ENCODE measurements around the gene MPZL2.
"Not testable (repeated sequence)": the region's sequence is repeated elsewhere in the genome, so short reads cannot be mapped to it uniquely, and the experiment has no call there.

Gene MPZL2

GRCh38 chr11:118263695-118264568 lies at the start of gene MPZL2:
Gene MPZL2 (minus strand): TSS chr11:118264297. CDS start chr11:118264153, 144 bp downstream.
- DNase-seq (ENCODE audit: low read depth): no peak
- no peak within 1 kb of the TSS for H3K4me3 ChIP-seq (ENCODE audit: low read depth, low read length)

GRCh38 chr11:118313242-118313641 lies 49.1 kb upstream of the MPZL2 start:
- no peak for DNase-seq (ENCODE audit: low read depth)
- H3K4me3 ChIP-seq (ENCODE audit: low read depth, low read length): no peak overlapping the region

- no peak overlapping the region for H3K4me3 ChIP-seq (ENCODE audit: low read depth, low read length)
- DNase-seq (ENCODE audit: low read depth): no peak
Measured at GRCh38 chr11:118312328-118312727, 48.2 kb upstream of the MPZL2 start.

GRCh38 chr11:118311518-118311917 lies 47.4 kb upstream of the MPZL2 start:
- no peak for DNase-seq (ENCODE audit: low read depth)
- no peak overlapping the region for H3K4me3 ChIP-seq (ENCODE audit: low read depth, low read length)

GRCh38 chr11:118310781-118311485 lies 46.8 kb upstream of the MPZL2 start:
- no peak for DNase-seq (ENCODE audit: low read depth)
- no peak overlapping the region for H3K4me3 ChIP-seq (ENCODE audit: low read depth, low read length)

GRCh38 chr11:118310271-118310670 lies 46.2 kb upstream of the MPZL2 start:
- no peak for DNase-seq (ENCODE audit: low read depth)
- no peak overlapping the region for H3K4me3 ChIP-seq (ENCODE audit: low read depth, low read length)

- H3K4me3 ChIP-seq (ENCODE audit: low read depth, low read length); DNase-seq (ENCODE audit: low read depth): not testable (repeated sequence)
Measured at GRCh38 chr11:118308995-118309528, 45.0 kb upstream of the MPZL2 start.

- H3K4me3 ChIP-seq (ENCODE audit: low read depth, low read length): no peak overlapping the region
- no peak for DNase-seq (ENCODE audit: low read depth)
Measured at GRCh38 chr11:118306556-118306955, 42.5 kb upstream of the MPZL2 start.

- H3K4me3 ChIP-seq (ENCODE audit: low read depth, low read length): no peak overlapping the region
- no peak for DNase-seq (ENCODE audit: low read depth)
Measured at GRCh38 chr11:118305726-118306125, 41.6 kb upstream of the MPZL2 start.

GRCh38 chr11:118304568-118305248 lies 40.6 kb upstream of the MPZL2 start, which contains the start of gene CD3E:
Gene CD3E (plus strand): TSS chr11:118304730. CDS start chr11:118304953, 223 bp downstream.
- DNase-seq (ENCODE audit: low read depth): no peak
- no peak within 1 kb of the TSS for H3K4me3 ChIP-seq (ENCODE audit: low read depth, low read length)

- no peak overlapping the region for H3K4me3 ChIP-seq (ENCODE audit: low read depth, low read length)
Measured at GRCh38 chr11:118304227-118304567, 40.1 kb upstream of the MPZL2 start.

GRCh38 chr11:118301600-118302195 lies 37.6 kb upstream of the MPZL2 start:
- DNase-seq (ENCODE audit: low read depth): no peak
- no peak overlapping the region for H3K4me3 ChIP-seq (ENCODE audit: low read depth, low read length)

More at GRCh38 chr11:118304227-118304567, 40.1 kb upstream of the MPZL2 start:
- DNase-seq (ENCODE audit: low read depth): no peak

- no peak for DNase-seq (ENCODE audit: low read depth)
- H3K4me3 ChIP-seq (ENCODE audit: low read depth, low read length): no peak overlapping the region
Measured at GRCh38 chr11:118295815-118296454, 31.8 kb upstream of the MPZL2 start.

GRCh38 chr11:118295199-118295598 lies 31.1 kb upstream of the MPZL2 start:
- H3K4me3 ChIP-seq (ENCODE audit: low read depth, low read length): no peak overlapping the region
- DNase-seq (ENCODE audit: low read depth): no peak

- no peak overlapping the region for H3K4me3 ChIP-seq (ENCODE audit: low read depth, low read length)
- DNase-seq (ENCODE audit: low read depth): no peak
Measured at GRCh38 chr11:118294053-118294452, 30.0 kb upstream of the MPZL2 start.

- DNase-seq (ENCODE audit: low read depth): peak; percentile 4
- no peak overlapping the region for H3K4me3 ChIP-seq (ENCODE audit: low read depth, low read length)
Measured at GRCh38 chr11:118291477-118292135, 27.5 kb upstream of the MPZL2 start.

- no peak overlapping the region for H3K4me3 ChIP-seq (ENCODE audit: low read depth, low read length)
- DNase-seq (ENCODE audit: low read depth): no peak
Measured at GRCh38 chr11:118290923-118291322, 26.8 kb upstream of the MPZL2 start.

- no peak for DNase-seq (ENCODE audit: low read depth)
- no peak overlapping the region for H3K4me3 ChIP-seq (ENCODE audit: low read depth, low read length)
Measured at GRCh38 chr11:118289401-118289800, 25.3 kb upstream of the MPZL2 start.
